ENCODE measurements around the gene RBM24. TPM values are rescaled to one million over a fixed set of nuclear protein-coding genes. Genes with fewer than 3 reads are reported as not detected.

The RBM24 gene
- total and polyA plus RNA-seq, 2 of the 4 experiments (the other 2 are of a cell fraction), result 4.1 to 6.6 TPM

DNA sequence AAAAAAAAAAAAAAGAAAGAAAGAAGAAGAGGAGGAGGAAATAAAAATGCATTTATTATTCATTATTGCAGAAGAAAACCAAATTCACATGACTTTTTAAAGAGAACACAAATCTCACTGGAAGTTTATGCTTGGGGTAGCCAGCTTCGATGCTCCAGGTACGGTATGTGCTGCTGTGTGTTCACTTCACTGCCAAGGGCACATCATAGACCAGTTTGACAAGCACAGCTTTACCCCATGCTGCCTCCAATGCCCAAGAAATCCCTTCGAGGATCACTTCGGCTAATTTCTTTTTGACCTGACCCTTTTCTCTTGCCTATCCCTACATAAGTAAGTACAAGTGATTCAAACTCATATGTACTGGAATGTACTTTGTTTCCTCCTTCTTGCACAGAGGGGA is 41.9 kb upstream of the RBM24 start:
- Histone ChIP-seq H2AK5ac (ENCODE audit: low read depth, low read length) (no peak overlapping the region), H2BK5ac (ENCODE audit: low read depth, low read length, poor library complexity, severe bottlenecking) (no peak overlapping the region), H3K9ac (ENCODE audit: low read depth, low read length) (no peak overlapping the region), H4K91ac (ENCODE audit: insufficient read depth, low read depth, low read length) (no peak overlapping the region), H3K4me1 (ENCODE audit: control insufficient read depth, insufficient read depth, low read length) (no peaks in the 10 kb centered on the region), H2BK20ac (ENCODE audit: low read depth, low read length) (no peak overlapping the region), H3K36me3 (ENCODE audit: control insufficient read depth, insufficient read depth, low read length) (no peaks in the 10 kb centered on the region), H3K4ac (ENCODE audit: low read depth, low read length) (no peak overlapping the region), H3K9me1 (ENCODE audit: insufficient read depth, low read length) (no peaks in the 10 kb centered on the region), H2AK9ac (replicated peaks; ENCODE audit: low read depth, low read length, poor library complexity) (no peak overlapping the region), H2BK120ac (ENCODE audit: low read depth, low read length) (no peak overlapping the region), H4K8ac (ENCODE audit: low read depth in 2 of 2, low read length in 2 of 2) (no peak overlapping the region), H2BK15ac (ENCODE audit: low read depth, low read length) (no peak overlapping the region), H3K9me3 (ENCODE audit: control insufficient read depth, insufficient read depth, low read length) (peaks cover 4% of the 10 kb centered on the region), H3K4me3 (ENCODE audit: insufficient read depth, low read depth, low read length) (no peak overlapping the region), H3K79me1 (ENCODE audit: low read depth in 1 of 2, low read length in 2 of 2) (no peaks in the 10 kb centered on the region), H3K56ac (ENCODE audit: extremely low read depth, insufficient read depth, low read length) (no peak overlapping the region), H4K20me1 (ENCODE audit: insufficient read depth, low read length) (no peaks in the 10 kb centered on the region), H3K18ac (ENCODE audit: low read depth, low read length) (no peak overlapping the region), H4K5ac (ENCODE audit: low read depth, low read length) (no peak overlapping the region), H3K27ac (ENCODE audit: insufficient read depth, low read length) (no peak overlapping the region), H3K4me2 (ENCODE audit: low read depth, low read length) (no peak overlapping the region), H3K14ac (replicated peaks; ENCODE audit: low read depth, low read length) (no peak overlapping the region), H2AFZ (replicated peaks; ENCODE audit: low read length, poor library complexity) (no peak overlapping the region), H3K23ac (ENCODE audit: low read depth, low read length) (no peak overlapping the region), H3K27me3 (ENCODE audit: control insufficient read depth, insufficient read depth, low read length) (peaks cover 8% of the 10 kb centered on the region)
- WGBS, 2 experiments (ENCODE audit: extremely low coverage in 2 of 2, insufficient read length in 1 of 2), result 100% methylated on average over 2 of the region's 4 CpGs; no CpG with 5 or more reads in 1 of the 2 experiments
- no peak for DNase-seq
- POLR2A ChIA-PET (ENCODE audit: unreplicated experiment), result no interaction called here
- CTCF ChIA-PET, result no interaction called here
- TF ChIP-seq RFX5 (IDR thresholded peaks at IDR 0.05; ENCODE audit: low read depth, low read length), result no peak
- no peak for TF ChIP-seq CEBPB (IDR thresholded peaks at IDR 0.05; ENCODE audit: low read depth, low read length)
- no peak for TF ChIP-seq BHLHE40 (IDR thresholded peaks at IDR 0.05; ENCODE audit: low read depth, low read length)
- TF ChIP-seq MXI1 (IDR thresholded peaks at IDR 0.05; ENCODE audit: borderline replicate concordance, low read depth, low read length), result no peak
- no peak for TF ChIP-seq FOS (IDR thresholded peaks at IDR 0.05; ENCODE audit: low read depth, low read length)
- no peak for TF ChIP-seq POLR2A (IDR thresholded peaks at IDR 0.05; ENCODE audit: low read depth, low read length)
- no peak for TF ChIP-seq RAD21 (IDR thresholded peaks at IDR 0.05; ENCODE audit: low read length)
- no peak for TF ChIP-seq CHD1 (IDR thresholded peaks at IDR 0.05; ENCODE audit: low read depth, low read length)
- in situ Hi-C loops (cut with MboI; ENCODE audit: low sequenced_read_pairs) (no loop called here), intact Hi-C loops (cut with micrococcal nuclease) (no loop called here), dilution Hi-C loops (cut with HindIII; ENCODE audit: low sequenced_read_pairs, unreplicated experiment) (no loop called here)
- BruUV-seq (replicated peaks), result no TSS peak
- no peak for ATAC-seq (ENCODE audit: low read depth)
